GM23338 (cell line): Measurements from ENCODE around the gene CDH15. TPM values are rescaled to one million over a fixed set of nuclear protein-coding genes. Genes with fewer than 3 reads are reported as not detected.

Source experiments
- ATAC-seq: fragments of 200-7000 bp; cut with Tn5 transposase; 3 replicates; pipeline ENCODE4 v1.9.1; 2020
- DNase-seq: peaks from one replicate; pipeline ENCODE4 v3.0.0-alpha.2; 2015; ENCODE audit warnings: low spot score
- H2AFZ ChIP-seq: fragments of 200-600 bp; sonication (generic); 2 replicates; pipeline ENCODE4 v1.8.0; 2016; ENCODE audit warnings: antibody characterized with exemption, mild to moderate bottlenecking, moderate library complexity
- H3F3A ChIP-seq: fragments of 200-600 bp; sonication (generic); replicated peaks from 2 replicates; pipeline ENCODE4 v1.8.0; 2017; ENCODE audit warnings: antibody characterized with exemption, mixed run types, low read depth
- H3K27ac ChIP-seq: fragments of 200-600 bp; sonication (generic); 2 replicates; pipeline ENCODE4 v1.6.1; 2016; ENCODE audit warnings: low read depth
- H3K27me3 ChIP-seq: fragments of 200-600 bp; sonication (generic); 2 replicates; pipeline ENCODE4 v1.8.0; 2016; ENCODE audit warnings: mild to moderate bottlenecking, mixed run types, moderate library complexity; ENCODE audit not compliant: insufficient read depth
- H3K36me3 ChIP-seq: fragments of 200-600 bp; sonication (generic); 2 replicates; pipeline ENCODE4 v1.8.0; 2016; ENCODE audit warnings: mild to moderate bottlenecking; ENCODE audit not compliant: insufficient read depth
- H3K4me1 ChIP-seq: fragments of 200-600 bp; sonication (generic); 2 replicates; pipeline ENCODE4 v1.8.0; 2016; ENCODE audit warnings: mild to moderate bottlenecking, moderate library complexity; ENCODE audit not compliant: insufficient read depth
- H3K4me2 ChIP-seq: fragments of 200-600 bp; sonication (generic); 2 replicates; pipeline ENCODE4 v1.7.1; 2017; ENCODE audit warnings: mixed run types
- H3K4me3 ChIP-seq: fragments of 200-600 bp; sonication (generic); 2 replicates; pipeline ENCODE4 v1.6.1; 2016; ENCODE audit warnings: mixed run types
- H3K79me2 ChIP-seq: fragments of 200-600 bp; sonication (generic); replicated peaks from 2 replicates; pipeline ENCODE4 v1.8.0; 2017; ENCODE audit warnings: mild to moderate bottlenecking; ENCODE audit not compliant: insufficient read depth
- H3K9me2 ChIP-seq: fragments of 200-600 bp; sonication (generic); 2 replicates; pipeline ENCODE4 v1.8.0; 2017; ENCODE audit not compliant: insufficient read depth
- H4K20me1 ChIP-seq: fragments of 200-600 bp; sonication (generic); replicated peaks from 2 replicates; pipeline ENCODE4 v1.8.0; 2017; ENCODE audit warnings: mild to moderate bottlenecking; ENCODE audit not compliant: insufficient read depth
- H3K27ac Mint-ChIP-seq: 2 replicates; pipeline ENCODE4 v1.8.0; 2020; ENCODE audit warnings: inconsistent platforms, mild to moderate bottlenecking, moderate library complexity, mixed read lengths
- H3K27me3 Mint-ChIP-seq: 3 replicates; pipeline ENCODE4 v1.8.0; 2022; ENCODE audit warnings: low read depth, mild to moderate bottlenecking, moderate library complexity, mixed read lengths, inconsistent platforms; ENCODE audit not compliant: insufficient read depth, poor library complexity
- H3K36me3 Mint-ChIP-seq: 3 replicates; pipeline ENCODE4 v1.8.0; 2021; ENCODE audit warnings: low read depth, mild to moderate bottlenecking, inconsistent platforms, moderate library complexity, mixed read lengths
- H3K4me1 Mint-ChIP-seq: 3 replicates; pipeline ENCODE4 v1.8.0; 2020; ENCODE audit warnings: mild to moderate bottlenecking, inconsistent platforms, mixed read lengths
- H3K4me3 Mint-ChIP-seq: 3 replicates; pipeline ENCODE4 v1.8.0; 2021; ENCODE audit warnings: moderate library complexity, mild to moderate bottlenecking, inconsistent platforms, mixed read lengths
- H3K9me3 Mint-ChIP-seq: 3 replicates; pipeline ENCODE4 v1.8.0; 2020; ENCODE audit warnings: moderate library complexity, mild to moderate bottlenecking, inconsistent platforms, mixed read lengths
- CREB1 ChIP-seq: fragments of 250-450 bp; sonication (Bioruptor Pico); IDR thresholded peaks from 2 replicates; pipeline ENCODE4 v1.5.0; 2020; ENCODE audit warnings: low read depth, mild to moderate bottlenecking, moderate library complexity
- EZH2 ChIP-seq: fragments of 200-600 bp; sonication (generic); IDR thresholded peaks from one replicate; pipeline ENCODE4 v1.8.0; 2017; ENCODE audit warnings: antibody characterized with exemption, mild to moderate bottlenecking, low read depth; ENCODE audit not compliant: unreplicated experiment
- EZH2phosphoT487 ChIP-seq: fragments of 200-600 bp; sonication (generic); IDR thresholded peaks from one replicate; pipeline ENCODE4 v1.8.1; 2018; ENCODE audit warnings: antibody characterized with exemption; ENCODE audit not compliant: unreplicated experiment
- JUNB ChIP-seq: IDR thresholded peaks from one replicate; pipeline ENCODE4 v1.6.1; 2016; ENCODE audit warnings: antibody characterized with exemption; ENCODE audit not compliant: unreplicated experiment
- NANOG ChIP-seq: IDR thresholded peaks from 2 replicates; pipeline ENCODE4 v1.6.1; 2016; ENCODE audit warnings: antibody characterized with exemption, borderline replicate concordance
- POLR2AphosphoS5 ChIP-seq: IDR thresholded peaks from 2 replicates; pipeline ENCODE4 v1.6.1; 2016; ENCODE audit warnings: antibody characterized with exemption, low read depth
- STAT1 ChIP-seq: IDR thresholded peaks from one replicate; pipeline ENCODE4 v1.6.1; 2016; ENCODE audit warnings: antibody characterized with exemption; ENCODE audit not compliant: unreplicated experiment
- ZNF114 ChIP-seq: fragments of 250-450 bp; sonication (Bioruptor Pico); IDR thresholded peaks from 2 replicates; pipeline ENCODE4 v1.5.0; 2020; ENCODE audit warnings: mild to moderate bottlenecking, moderate library complexity
- ZNF331 ChIP-seq: fragments of 250-450 bp; sonication (Bioruptor Pico); IDR thresholded peaks from 2 replicates; pipeline ENCODE4 v1.5.0; 2020; ENCODE audit warnings: low read depth, mild to moderate bottlenecking, moderate library complexity
- polyA plus RNA-seq: library from polyadenylated mRNA; unstranded; fragments of >200 nt; fragmentation: Nextera tagmentation; extraction: Ambion mirVana; gene quantifications from 2 replicates; pipeline ENCODE4 v1.2.1, GENCODE V29; 2016
- total RNA-seq: library from RNA; depleted of rRNA; stranded (reverse); fragments of >200 nt; shearing (Covaris generic); gene quantifications from 2 replicates; pipeline ENCODE4 v1.2.3, GENCODE V29; 2014
- TF ChIP-seq, protein P1 (sequence below), 2 experiments: fragments of 200-600 bp in 1 of 2; sonication (generic) in 1 of 2; conservative IDR thresholded peaks; 2 replicates each; pipeline versions ENCODE4 v1.5.1 to v1.6.1; 2016 to 2017; ENCODE audit warnings: antibody characterized with exemption in 2 of 2, low read depth in 2 of 2, mild to moderate bottlenecking in 2 of 2, moderate library complexity in 1 of 2
- TF ChIP-seq, protein P2 (sequence below): fragments of 250-450 bp; sonication (Bioruptor Pico); IDR thresholded peaks from 2 replicates; pipeline ENCODE4 v1.5.0; 2020; ENCODE audit warnings: mild to moderate bottlenecking, moderate library complexity
- TF ChIP-seq, protein P3 (sequence below): IDR thresholded peaks from one replicate; pipeline ENCODE4 v1.6.1; 2018; ENCODE audit warnings: antibody characterized with exemption; ENCODE audit not compliant: unreplicated experiment
- TF ChIP-seq, protein P4 (sequence below): IDR thresholded peaks from 2 replicates; pipeline ENCODE4 v1.6.1; 2016; ENCODE audit warnings: antibody characterized with exemption

The CDH15 gene
- total and polyA plus RNA-seq, 2 experiments from 2014 or later, result 0.61 to 1.0 TPM

DNA sequence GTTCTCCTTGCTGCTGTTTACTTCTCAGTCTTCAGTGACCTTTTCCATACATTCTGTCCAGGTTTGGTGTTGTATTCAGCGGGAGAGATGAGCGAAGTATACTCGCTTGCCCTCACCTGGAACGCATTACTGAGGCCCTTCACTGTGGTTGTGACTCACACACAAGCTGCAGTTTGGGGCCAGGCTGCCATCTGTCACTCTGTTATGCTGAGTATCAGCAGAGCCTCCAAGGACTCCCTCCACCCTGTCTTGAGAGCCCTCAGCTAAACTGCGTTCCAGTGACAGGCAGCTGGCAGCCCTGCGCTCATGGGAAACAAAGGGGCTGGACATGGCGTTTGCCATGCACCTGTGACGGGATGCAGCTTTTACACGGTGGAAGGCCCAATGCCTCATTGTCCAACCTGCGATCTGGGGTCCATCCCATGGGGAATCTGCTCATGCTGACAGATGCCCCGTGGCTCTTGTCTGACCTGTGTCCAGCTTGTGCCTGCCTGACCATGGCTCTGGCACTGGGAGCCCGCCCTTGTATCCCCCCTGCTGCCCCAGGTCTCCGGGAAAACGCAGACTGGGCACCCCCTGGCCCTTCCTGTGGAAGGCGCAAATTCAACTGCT, 39.5 kb downstream of the CDH15 start:
- Histone ChIP-seq H3F3A (no peaks in the 10 kb centered on the region), H3K27me3 (no peaks in the 10 kb centered on the region), H3K4me3 (no peak overlapping the region), H4K20me1 (no peaks in the 10 kb centered on the region), H3K79me2 (no peaks in the 10 kb centered on the region), H2AFZ (no peak overlapping the region), H3K9me2 (no peaks in the 10 kb centered on the region), H3K4me2 (no peak overlapping the region), H3K36me3 (no peaks in the 10 kb centered on the region), H3K4me1 (no peaks in the 10 kb centered on the region), H3K27ac (no peak overlapping the region)
- H3K9me3 Mint-ChIP-seq, result no peaks in the 10 kb centered on the region
- H3K4me3 Mint-ChIP-seq, result no peak overlapping the region
- peaks cover 3% of the 10 kb centered on the region for H3K27me3 Mint-ChIP-seq
- no peak overlapping the region for H3K27ac Mint-ChIP-seq
- DNase-seq (no peak), ATAC-seq (no peak)
- no peaks in the 10 kb centered on the region for H3K36me3 Mint-ChIP-seq
- TF ChIP-seq, protein P1, sequence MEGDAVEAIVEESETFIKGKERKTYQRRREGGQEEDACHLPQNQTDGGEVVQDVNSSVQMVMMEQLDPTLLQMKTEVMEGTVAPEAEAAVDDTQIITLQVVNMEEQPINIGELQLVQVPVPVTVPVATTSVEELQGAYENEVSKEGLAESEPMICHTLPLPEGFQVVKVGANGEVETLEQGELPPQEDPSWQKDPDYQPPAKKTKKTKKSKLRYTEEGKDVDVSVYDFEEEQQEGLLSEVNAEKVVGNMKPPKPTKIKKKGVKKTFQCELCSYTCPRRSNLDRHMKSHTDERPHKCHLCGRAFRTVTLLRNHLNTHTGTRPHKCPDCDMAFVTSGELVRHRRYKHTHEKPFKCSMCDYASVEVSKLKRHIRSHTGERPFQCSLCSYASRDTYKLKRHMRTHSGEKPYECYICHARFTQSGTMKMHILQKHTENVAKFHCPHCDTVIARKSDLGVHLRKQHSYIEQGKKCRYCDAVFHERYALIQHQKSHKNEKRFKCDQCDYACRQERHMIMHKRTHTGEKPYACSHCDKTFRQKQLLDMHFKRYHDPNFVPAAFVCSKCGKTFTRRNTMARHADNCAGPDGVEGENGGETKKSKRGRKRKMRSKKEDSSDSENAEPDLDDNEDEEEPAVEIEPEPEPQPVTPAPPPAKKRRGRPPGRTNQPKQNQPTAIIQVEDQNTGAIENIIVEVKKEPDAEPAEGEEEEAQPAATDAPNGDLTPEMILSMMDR (conservative IDR thresholded peaks at IDR 0.05; ENCODE audit: low read depth in 2 of 2), result no peak
- TF ChIP-seq, protein P2, sequence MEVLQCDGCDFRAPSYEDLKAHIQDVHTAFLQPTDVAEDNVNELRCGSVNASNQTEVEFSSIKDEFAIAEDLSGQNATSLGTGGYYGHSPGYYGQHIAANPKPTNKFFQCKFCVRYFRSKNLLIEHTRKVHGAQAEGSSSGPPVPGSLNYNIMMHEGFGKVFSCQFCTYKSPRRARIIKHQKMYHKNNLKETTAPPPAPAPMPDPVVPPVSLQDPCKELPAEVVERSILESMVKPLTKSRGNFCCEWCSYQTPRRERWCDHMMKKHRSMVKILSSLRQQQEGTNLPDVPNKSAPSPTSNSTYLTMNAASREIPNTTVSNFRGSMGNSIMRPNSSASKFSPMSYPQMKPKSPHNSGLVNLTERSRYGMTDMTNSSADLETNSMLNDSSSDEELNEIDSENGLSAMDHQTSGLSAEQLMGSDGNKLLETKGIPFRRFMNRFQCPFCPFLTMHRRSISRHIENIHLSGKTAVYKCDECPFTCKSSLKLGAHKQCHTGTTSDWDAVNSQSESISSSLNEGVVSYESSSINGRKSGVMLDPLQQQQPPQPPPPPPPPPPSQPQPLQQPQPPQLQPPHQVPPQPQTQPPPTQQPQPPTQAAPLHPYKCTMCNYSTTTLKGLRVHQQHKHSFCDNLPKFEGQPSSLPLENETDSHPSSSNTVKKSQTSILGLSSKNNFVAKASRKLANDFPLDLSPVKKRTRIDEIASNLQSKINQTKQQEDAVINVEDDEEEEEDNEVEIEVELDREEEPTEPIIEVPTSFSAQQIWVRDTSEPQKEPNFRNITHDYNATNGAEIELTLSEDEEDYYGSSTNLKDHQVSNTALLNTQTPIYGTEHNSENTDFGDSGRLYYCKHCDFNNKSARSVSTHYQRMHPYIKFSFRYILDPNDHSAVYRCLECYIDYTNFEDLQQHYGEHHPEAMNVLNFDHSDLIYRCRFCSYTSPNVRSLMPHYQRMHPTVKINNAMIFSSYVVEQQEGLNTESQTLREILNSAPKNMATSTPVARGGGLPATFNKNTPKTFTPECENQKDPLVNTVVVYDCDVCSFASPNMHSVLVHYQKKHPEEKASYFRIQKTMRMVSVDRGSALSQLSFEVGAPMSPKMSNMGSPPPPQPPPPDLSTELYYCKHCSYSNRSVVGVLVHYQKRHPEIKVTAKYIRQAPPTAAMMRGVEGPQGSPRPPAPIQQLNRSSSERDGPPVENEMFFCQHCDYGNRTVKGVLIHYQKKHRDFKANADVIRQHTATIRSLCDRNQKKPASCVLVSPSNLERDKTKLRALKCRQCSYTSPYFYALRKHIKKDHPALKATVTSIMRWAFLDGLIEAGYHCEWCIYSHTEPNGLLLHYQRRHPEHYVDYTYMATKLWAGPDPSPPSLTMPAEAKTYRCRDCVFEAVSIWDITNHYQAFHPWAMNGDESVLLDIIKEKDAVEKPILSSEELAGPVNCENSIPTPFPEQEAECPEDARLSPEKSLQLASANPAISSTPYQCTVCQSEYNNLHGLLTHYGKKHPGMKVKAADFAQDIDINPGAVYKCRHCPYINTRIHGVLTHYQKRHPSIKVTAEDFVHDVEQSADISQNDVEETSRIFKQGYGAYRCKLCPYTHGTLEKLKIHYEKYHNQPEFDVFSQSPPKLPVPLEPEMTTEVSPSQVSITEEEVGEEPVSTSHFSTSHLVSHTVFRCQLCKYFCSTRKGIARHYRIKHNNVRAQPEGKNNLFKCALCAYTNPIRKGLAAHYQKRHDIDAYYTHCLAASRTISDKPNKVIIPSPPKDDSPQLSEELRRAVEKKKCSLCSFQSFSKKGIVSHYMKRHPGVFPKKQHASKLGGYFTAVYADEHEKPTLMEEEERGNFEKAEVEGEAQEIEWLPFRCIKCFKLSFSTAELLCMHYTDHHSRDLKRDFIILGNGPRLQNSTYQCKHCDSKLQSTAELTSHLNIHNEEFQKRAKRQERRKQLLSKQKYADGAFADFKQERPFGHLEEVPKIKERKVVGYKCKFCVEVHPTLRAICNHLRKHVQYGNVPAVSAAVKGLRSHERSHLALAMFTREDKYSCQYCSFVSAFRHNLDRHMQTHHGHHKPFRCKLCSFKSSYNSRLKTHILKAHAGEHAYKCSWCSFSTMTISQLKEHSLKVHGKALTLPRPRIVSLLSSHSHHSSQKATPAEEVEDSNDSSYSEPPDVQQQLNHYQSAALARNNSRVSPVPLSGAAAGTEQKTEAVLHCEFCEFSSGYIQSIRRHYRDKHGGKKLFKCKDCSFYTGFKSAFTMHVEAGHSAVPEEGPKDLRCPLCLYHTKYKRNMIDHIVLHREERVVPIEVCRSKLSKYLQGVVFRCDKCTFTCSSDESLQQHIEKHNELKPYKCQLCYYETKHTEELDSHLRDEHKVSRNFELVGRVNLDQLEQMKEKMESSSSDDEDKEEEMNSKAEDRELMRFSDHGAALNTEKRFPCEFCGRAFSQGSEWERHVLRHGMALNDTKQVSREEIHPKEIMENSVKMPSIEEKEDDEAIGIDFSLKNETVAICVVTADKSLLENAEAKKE (CRISPR knock-in tag), result no peak
- TF ChIP-seq ZNF114 (CRISPR knock-in tag) (no peak), EZH2 (no peak), POLR2AphosphoS5 (no peak), CREB1 (CRISPR knock-in tag) (no peak), ZNF331 (CRISPR knock-in tag) (no peak), NANOG (no peak), JUNB (no peak), STAT1 (no peak), EZH2phosphoT487 (no peak)
- TF ChIP-seq, protein P3, sequence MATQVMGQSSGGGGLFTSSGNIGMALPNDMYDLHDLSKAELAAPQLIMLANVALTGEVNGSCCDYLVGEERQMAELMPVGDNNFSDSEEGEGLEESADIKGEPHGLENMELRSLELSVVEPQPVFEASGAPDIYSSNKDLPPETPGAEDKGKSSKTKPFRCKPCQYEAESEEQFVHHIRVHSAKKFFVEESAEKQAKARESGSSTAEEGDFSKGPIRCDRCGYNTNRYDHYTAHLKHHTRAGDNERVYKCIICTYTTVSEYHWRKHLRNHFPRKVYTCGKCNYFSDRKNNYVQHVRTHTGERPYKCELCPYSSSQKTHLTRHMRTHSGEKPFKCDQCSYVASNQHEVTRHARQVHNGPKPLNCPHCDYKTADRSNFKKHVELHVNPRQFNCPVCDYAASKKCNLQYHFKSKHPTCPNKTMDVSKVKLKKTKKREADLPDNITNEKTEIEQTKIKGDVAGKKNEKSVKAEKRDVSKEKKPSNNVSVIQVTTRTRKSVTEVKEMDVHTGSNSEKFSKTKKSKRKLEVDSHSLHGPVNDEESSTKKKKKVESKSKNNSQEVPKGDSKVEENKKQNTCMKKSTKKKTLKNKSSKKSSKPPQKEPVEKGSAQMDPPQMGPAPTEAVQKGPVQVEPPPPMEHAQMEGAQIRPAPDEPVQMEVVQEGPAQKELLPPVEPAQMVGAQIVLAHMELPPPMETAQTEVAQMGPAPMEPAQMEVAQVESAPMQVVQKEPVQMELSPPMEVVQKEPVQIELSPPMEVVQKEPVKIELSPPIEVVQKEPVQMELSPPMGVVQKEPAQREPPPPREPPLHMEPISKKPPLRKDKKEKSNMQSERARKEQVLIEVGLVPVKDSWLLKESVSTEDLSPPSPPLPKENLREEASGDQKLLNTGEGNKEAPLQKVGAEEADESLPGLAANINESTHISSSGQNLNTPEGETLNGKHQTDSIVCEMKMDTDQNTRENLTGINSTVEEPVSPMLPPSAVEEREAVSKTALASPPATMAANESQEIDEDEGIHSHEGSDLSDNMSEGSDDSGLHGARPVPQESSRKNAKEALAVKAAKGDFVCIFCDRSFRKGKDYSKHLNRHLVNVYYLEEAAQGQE, result no peak
- TF ChIP-seq, protein P4, sequence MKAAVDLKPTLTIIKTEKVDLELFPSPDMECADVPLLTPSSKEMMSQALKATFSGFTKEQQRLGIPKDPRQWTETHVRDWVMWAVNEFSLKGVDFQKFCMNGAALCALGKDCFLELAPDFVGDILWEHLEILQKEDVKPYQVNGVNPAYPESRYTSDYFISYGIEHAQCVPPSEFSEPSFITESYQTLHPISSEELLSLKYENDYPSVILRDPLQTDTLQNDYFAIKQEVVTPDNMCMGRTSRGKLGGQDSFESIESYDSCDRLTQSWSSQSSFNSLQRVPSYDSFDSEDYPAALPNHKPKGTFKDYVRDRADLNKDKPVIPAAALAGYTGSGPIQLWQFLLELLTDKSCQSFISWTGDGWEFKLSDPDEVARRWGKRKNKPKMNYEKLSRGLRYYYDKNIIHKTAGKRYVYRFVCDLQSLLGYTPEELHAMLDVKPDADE, result no peak
- no peaks in the 10 kb centered on the region for H3K4me1 Mint-ChIP-seq
